Thyroid gland (tissue), 4 donors: ENCODE measurements around the gene ATXN2L. TPM values are rescaled to one million over a fixed set of nuclear protein-coding genes. Genes with fewer than 3 reads are reported as not detected.

Experiments
- DNase-seq, 2 donors: peaks; one replicate each; pipeline ENCODE4 v3.0.0-alpha.2; 2019
- H3K27ac ChIP-seq, 3 donors: fragments of 200-600 bp; sonication (generic); 1 replicate in 2 of 3; 2 replicates in 1 of 3; pipeline ENCODE4 v1.5.1; 2016 to 2019; ENCODE audit warnings: mild to moderate bottlenecking in 1 of 3, moderate library complexity in 1 of 3
- H3K27me3 ChIP-seq: fragments of 200-600 bp; sonication (generic); one replicate; pipeline ENCODE4 v1.5.1; 2019
- H3K36me3 ChIP-seq, 2 donors: fragments of 200-600 bp; sonication (generic); one replicate each; pipeline ENCODE4 v1.5.1; 2016 to 2019
- H3K4me1 ChIP-seq, 2 donors: fragments of 200-600 bp; sonication (generic); one replicate each; pipeline ENCODE4 v1.5.1; 2017 to 2019
- H3K4me3 ChIP-seq, 3 donors: fragments of 200-600 bp; sonication (generic); replicated peaks in 1 of 3; 1 replicate in 2 of 3; 2 replicates in 1 of 3; pipeline ENCODE4 v1.5.1; 2016; ENCODE audit warnings: mild to moderate bottlenecking in 1 of 3
- H3K9me3 ChIP-seq: fragments of 200-600 bp; sonication (generic); one replicate; pipeline ENCODE4 v1.5.1; 2017
- POLR2A ChIP-seq, 2 donors: fragments of 450-650 bp; IDR thresholded peaks; one replicate each; pipeline ENCODE4 v1.6.1; 2017; ENCODE audit warnings: antibody characterized with exemption in 2 of 2, mild to moderate bottlenecking in 2 of 2, moderate library complexity in 1 of 2
- WGBS, 2 donors: methylation state at CpG; one replicate each; pipeline ENCODE4 v1.1.5; 2017; 5-methylcytosine and 5-hydroxymethylcytosine counted together
- intact Hi-C: fragments of 100-400 bp; cut with DNase I; formaldehyde crosslinking; loops from one replicate; pipeline ENCODE4 v1.15.1; 2023
- microRNA-seq: library from miRNA; unstranded; fragments of <30 nt; microRNA quantifications from one replicate; pipeline ENCODE4, GENCODE V29; 2016
- small RNA-seq: library from RNA; depleted of rRNA; stranded (forward); fragments of <200 nt; gene quantifications from one replicate; pipeline ENCODE3, GENCODE V24; 2016
- total RNA-seq, 4 donors: library from RNA; depleted of rRNA; stranded (reverse); fragments of >200 nt; gene quantifications; one replicate each; pipeline ENCODE4 v1.2.3, GENCODE V29; 2016
- TF ChIP-seq, protein P1 (sequence below), 6 experiments: fragments of 200-600 bp in 3 of 6; fragments of 450-650 bp in 3 of 6; sonication (generic) in 3 of 6; IDR thresholded peaks; one replicate each; pipeline ENCODE4 v1.5.1; 2016 to 2019; ENCODE audit warnings: antibody characterized with exemption in 6 of 6, mild to moderate bottlenecking in 2 of 6, inconsistent platforms in 1 of 6, moderate library complexity in 1 of 6

The ATXN2L gene
- total RNA-seq, 4 donors from 2014 or later: 49.3 to 78.7 (median 62.0) TPM

DNA sequence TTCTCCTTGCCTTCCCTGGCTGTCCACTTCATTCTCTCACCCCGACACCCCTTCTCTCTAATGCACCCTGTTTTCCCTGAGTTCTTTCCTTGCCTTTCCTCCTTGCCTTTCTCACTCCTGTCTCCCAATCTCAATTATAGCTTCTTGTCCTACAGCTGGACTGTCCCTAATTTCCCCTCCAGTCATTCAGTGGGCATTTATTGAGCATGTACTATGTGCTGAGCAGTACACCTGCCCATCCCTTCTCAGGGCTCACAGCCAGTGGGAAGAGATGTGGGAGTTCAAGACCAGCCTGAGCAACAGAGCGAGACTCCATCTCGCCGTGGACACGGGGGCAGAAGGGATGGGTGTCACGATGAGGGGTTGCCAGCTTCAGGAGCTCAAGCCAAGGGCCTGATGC is 61.2 kb downstream of the ATXN2L start:
- no peak overlapping the region for H3K4me3 ChIP-seq
- H3K27me3 ChIP-seq: no peaks in the 10 kb centered on the region
- no peaks in the 10 kb centered on the region for H3K36me3 ChIP-seq
- TF ChIP-seq, protein P1, sequence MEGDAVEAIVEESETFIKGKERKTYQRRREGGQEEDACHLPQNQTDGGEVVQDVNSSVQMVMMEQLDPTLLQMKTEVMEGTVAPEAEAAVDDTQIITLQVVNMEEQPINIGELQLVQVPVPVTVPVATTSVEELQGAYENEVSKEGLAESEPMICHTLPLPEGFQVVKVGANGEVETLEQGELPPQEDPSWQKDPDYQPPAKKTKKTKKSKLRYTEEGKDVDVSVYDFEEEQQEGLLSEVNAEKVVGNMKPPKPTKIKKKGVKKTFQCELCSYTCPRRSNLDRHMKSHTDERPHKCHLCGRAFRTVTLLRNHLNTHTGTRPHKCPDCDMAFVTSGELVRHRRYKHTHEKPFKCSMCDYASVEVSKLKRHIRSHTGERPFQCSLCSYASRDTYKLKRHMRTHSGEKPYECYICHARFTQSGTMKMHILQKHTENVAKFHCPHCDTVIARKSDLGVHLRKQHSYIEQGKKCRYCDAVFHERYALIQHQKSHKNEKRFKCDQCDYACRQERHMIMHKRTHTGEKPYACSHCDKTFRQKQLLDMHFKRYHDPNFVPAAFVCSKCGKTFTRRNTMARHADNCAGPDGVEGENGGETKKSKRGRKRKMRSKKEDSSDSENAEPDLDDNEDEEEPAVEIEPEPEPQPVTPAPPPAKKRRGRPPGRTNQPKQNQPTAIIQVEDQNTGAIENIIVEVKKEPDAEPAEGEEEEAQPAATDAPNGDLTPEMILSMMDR (IDR thresholded peaks at IDR 0.05): no peak
- TF ChIP-seq POLR2A (IDR thresholded peaks at IDR 0.05): no peak
- no peaks in the 10 kb centered on the region for H3K9me3 ChIP-seq
- no peak overlapping the region for H3K27ac ChIP-seq
- DNase-seq: no peak
- 93 to 96% methylated on average over 6 of the region's 6 CpGs for WGBS, 2 donors
- peaks cover 7 to 11% of the 10 kb centered on the region in 2 donors for H3K4me1 ChIP-seq
- intact Hi-C loops: loop anchor here (5.0 kb wide), 1 partner anchor 58 kb away; no protein-coding TSS in a partner anchor

Small RNAs within 50 kb of the gene (microRNA-seq; reads per million reads assigned to microRNA genes)
- not detected for gene MIR4721

Small RNAs within 50 kb of the gene (small RNA-seq; reads per million reads assigned to genes)
- gene RF00416: not detected

Other genes with a start within 250 kb of the ATXN2L start
- 10 to 100 TPM in 3 of 4 donors, 1 to 10 TPM in 1; 3.6 to 35.9 (median 20.9) TPM for gene SULT1A2, start 225.9 kb upstream of the ATXN2L start, total RNA-seq
- gene SULT1A1, start 213.0 kb upstream of the ATXN2L start, total RNA-seq: 100 to 1,000 TPM in 2 of 4 donors, 10 to 100 TPM in 2; 84.9 to 162 (median 118) TPM
- under 1 TPM in 2 of 4 donors, not detected in 2; 0.27 to 0.63 TPM for gene NPIPB8, start 184.9 kb upstream of the ATXN2L start, total RNA-seq
- gene EIF3C, start 111.5 kb upstream of the ATXN2L start, total RNA-seq: 100 to 1,000 TPM; 213 to 326 (median 285) TPM
- gene NPIPB9, start 71.2 kb upstream of the ATXN2L start, total RNA-seq: 1 to 10 TPM; 1.2 to 8.2 (median 2.0) TPM
- gene TUFM, start 23.3 kb downstream of the ATXN2L start, total RNA-seq: 100 to 1,000 TPM in 3 of 4 donors, 10 to 100 TPM in 1; 95.7 to 172 (median 126) TPM
- 10 to 100 TPM; 34.4 to 60.6 (median 38.8) TPM for gene SH2B1, start 40.8 kb downstream of the ATXN2L start, total RNA-seq
- gene ATP2A1, start 55.5 kb downstream of the ATXN2L start, total RNA-seq: 1 to 10 TPM in 2 of 4 donors, under 1 TPM in 1, not detected in 1; 0.27 to 2.7 (median 2.3) TPM
- 10 to 100 TPM; 36.7 to 55.8 (median 41.2) TPM for gene RABEP2, start 102.2 kb downstream of the ATXN2L start, total RNA-seq
- not detected for gene CD19, start 109.0 kb downstream of the ATXN2L start, total RNA-seq
- gene NFATC2IP, start 127.9 kb downstream of the ATXN2L start, total RNA-seq: 10 to 100 TPM; 20.5 to 33.6 (median 28.2) TPM
- gene SPNS1, start 151.8 kb downstream of the ATXN2L start, total RNA-seq: 10 to 100 TPM; 16.5 to 24.2 (median 20.6) TPM
- gene LAT, start 162.1 kb downstream of the ATXN2L start, total RNA-seq: 10 to 100 TPM in 1 of 4 donors, 1 to 10 TPM in 3; 4.4 to 10.6 (median 7.0) TPM